Endodermal cell (in vitro differentiated cells): ENCODE results near the gene CENPF. TPM values are rescaled to one million over a fixed set of nuclear protein-coding genes. Genes with fewer than 3 reads are reported as not detected.
"Not testable (repeated sequence)": the region's sequence is repeated elsewhere in the genome, so short reads cannot be mapped to it uniquely, and the experiment has no call there.

Experiments
- DNase-seq: peaks from one replicate; pipeline ENCODE4 v3.0.0-alpha.2; 2017
- H3K27ac ChIP-seq: 2 replicates; pipeline ENCODE4 v1.5.1; 2013; ENCODE audit warnings: mild to moderate bottlenecking, low read depth, low read length, moderate library complexity
- H3K27me3 ChIP-seq: 2 replicates; pipeline ENCODE4 v1.6.1; 2013; ENCODE audit warnings: mild to moderate bottlenecking, low read length, moderate library complexity; ENCODE audit not compliant: insufficient read depth, control insufficient read depth, poor library complexity, severe bottlenecking
- H3K36me3 ChIP-seq: 2 replicates; pipeline ENCODE4 v1.7.0; 2013; ENCODE audit warnings: mild to moderate bottlenecking, low read length, moderate library complexity; ENCODE audit not compliant: control insufficient read depth, insufficient read depth
- H3K4me1 ChIP-seq: one replicate; pipeline ENCODE4 v1.7.0; 2013; ENCODE audit warnings: low read length; ENCODE audit not compliant: control insufficient read depth, insufficient read depth
- H3K4me3 ChIP-seq: 2 replicates; pipeline ENCODE4 v1.5.1; 2013; ENCODE audit warnings: mild to moderate bottlenecking, low read length, moderate library complexity
- H3K9ac ChIP-seq: 2 replicates; pipeline ENCODE4 v1.6.1; 2013; ENCODE audit warnings: mild to moderate bottlenecking, low read length, moderate library complexity; ENCODE audit not compliant: poor library complexity, severe bottlenecking; ENCODE audit errors: extremely low read depth
- H3K9me3 ChIP-seq: 2 replicates; pipeline ENCODE4 v1.6.1; 2013; ENCODE audit warnings: mild to moderate bottlenecking, low read length, moderate library complexity; ENCODE audit not compliant: control insufficient read depth
- H3K27ac Mint-ChIP-seq: 2 replicates; pipeline ENCODE4 v1.8.0; 2020; ENCODE audit warnings: mixed read lengths
- H3K27me3 Mint-ChIP-seq: 2 replicates; pipeline ENCODE4 v1.8.0; 2021; ENCODE audit warnings: mild to moderate bottlenecking, mixed read lengths; ENCODE audit not compliant: insufficient read depth
- H3K36me3 Mint-ChIP-seq: 2 replicates; pipeline ENCODE4 v1.8.0; 2020; ENCODE audit warnings: low read depth, mixed read lengths
- H3K4me1 Mint-ChIP-seq: 2 replicates; pipeline ENCODE4 v1.8.0; 2020; ENCODE audit warnings: mixed read lengths
- H3K4me3 Mint-ChIP-seq: 2 replicates; pipeline ENCODE4 v1.8.0; 2020; ENCODE audit warnings: mild to moderate bottlenecking, moderate library complexity, mixed read lengths
- H3K9me3 Mint-ChIP-seq: 2 replicates; pipeline ENCODE4 v1.8.0; 2020; ENCODE audit warnings: mild to moderate bottlenecking, mixed read lengths
- CTCF ChIP-seq: fragments of 200-600 bp; sonication (generic); conservative IDR thresholded peaks from 2 replicates; pipeline ENCODE4 v1.5.0; 2021; ENCODE audit warnings: antibody characterized with exemption, mild to moderate bottlenecking
- whole genome bisulfite sequencing, 2 experiments: methylation state at CpG; one replicate each; pipeline versions ENCODE4 v1.1.5 to v1.1.7; 2013; ENCODE audit warnings: missing lambda C conversion rate in 2 of 2, mixed read lengths in 1 of 2; ENCODE audit not compliant: insufficient coverage in 1 of 2, insufficient read length in 1 of 2; 5-methylcytosine and 5-hydroxymethylcytosine counted together
- total RNA-seq, 2 donors: library from RNA; stranded (reverse); fragmentation: NEBNext Ultra II Directional in 1 of 2; extraction: Animal tissue kit (Norgen Biotek cat#: 25700) in 1 of 2; gene quantifications; 2 replicates in 1 of 2; 3 replicates in 1 of 2; pipeline ENCODE4 v1.2.1, GENCODE V29; 2021

Gene CENPF
- total RNA-seq, 2 donors from 2014 or later: 77.2 to 87.2 TPM

DNA sequence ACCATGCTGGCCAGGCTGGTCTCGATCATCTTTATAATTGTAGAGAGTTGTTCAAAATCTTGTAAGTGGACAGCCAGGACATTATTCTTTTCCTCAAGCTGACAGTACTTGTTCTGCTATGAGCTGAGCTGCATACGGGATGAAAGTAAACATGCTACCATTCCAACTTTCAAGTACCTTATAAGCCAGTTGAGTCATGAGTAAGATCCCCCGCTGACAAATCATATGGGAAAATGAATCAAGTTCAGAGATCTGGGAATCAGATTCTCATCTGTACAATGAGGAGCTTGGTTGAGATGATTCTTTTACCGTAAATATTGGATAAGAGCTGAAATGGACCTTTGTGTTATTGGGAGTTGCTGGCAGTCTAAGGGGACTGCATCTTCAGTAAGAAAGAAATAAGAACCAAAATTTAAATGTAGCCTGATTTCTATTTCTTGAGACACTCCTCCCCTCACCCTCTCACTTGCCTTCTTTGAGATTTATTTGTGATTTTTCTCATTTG is 62.7 kb downstream of the CENPF start:
- Mint-ChIP-seq H3K9me3 (no peaks in the 10 kb centered on the region), H3K4me1 (peaks cover 18% of the 10 kb centered on the region), H3K36me3 (peaks cover 49% of the 10 kb centered on the region), H3K27ac (no peak overlapping the region), H3K4me3 (no peak overlapping the region), H3K27me3 (no peaks in the 10 kb centered on the region)
- Histone ChIP-seq H3K27me3 (no peaks in the 10 kb centered on the region), H3K27ac (no peak overlapping the region), H3K9me3 (no peaks in the 10 kb centered on the region), H3K4me3 (no peak overlapping the region), H3K36me3 (peaks cover 80% of the 10 kb centered on the region), H3K9ac (no peak overlapping the region), H3K4me1 (peaks cover 6% of the 10 kb centered on the region)
- TF ChIP-seq CTCF: no peak
- WGBS, 2 experiments: 94 to 100% methylated on average over 2 to 4 of the region's 4 CpGs
- no peak for DNase-seq

- no peak overlapping the region for H3K9ac ChIP-seq
- no peak overlapping the region for H3K27ac ChIP-seq
- H3K36me3 ChIP-seq: peaks cover 78% of the 10 kb centered on the region
- no peak overlapping the region for H3K4me3 Mint-ChIP-seq
- no peak overlapping the region for H3K4me3 ChIP-seq
- no peaks in the 10 kb centered on the region for H3K27me3 ChIP-seq
- TF ChIP-seq CTCF: no peak
- no peak overlapping the region for H3K27ac Mint-ChIP-seq
- H3K27me3 Mint-ChIP-seq: no peaks in the 10 kb centered on the region
- H3K36me3 Mint-ChIP-seq: peaks cover 50% of the 10 kb centered on the region
- H3K4me1 Mint-ChIP-seq: peaks cover 18% of the 10 kb centered on the region
- H3K9me3 ChIP-seq: peaks cover under 1% of the 10 kb centered on the region
- peaks cover 6% of the 10 kb centered on the region for H3K4me1 ChIP-seq
- WGBS, 2 experiments: 77 to 90% methylated on average over 2 of the region's 2 CpGs
- no peaks in the 10 kb centered on the region for H3K9me3 Mint-ChIP-seq
- no peak for DNase-seq
These were observed 63.7 kb downstream of the CENPF start for GRCh38 chr1:214666674-214667073.

GRCh38 chr1:214670098-214670497 is 67.1 kb downstream of the CENPF start:
- H3K27me3 ChIP-seq: no peaks in the 10 kb centered on the region
- H3K4me3 ChIP-seq: no peak overlapping the region
- Mint-ChIP-seq H3K27ac (no peak overlapping the region), H3K9me3 (peaks cover 13% of the 10 kb centered on the region), H3K4me1 (peaks cover 18% of the 10 kb centered on the region), H3K36me3 (peaks cover 38% of the 10 kb centered on the region), H3K4me3 (no peak overlapping the region), H3K27me3 (peaks cover 6% of the 10 kb centered on the region)
- peaks cover 8% of the 10 kb centered on the region for H3K9me3 ChIP-seq
- TF ChIP-seq CTCF: no peak
- WGBS, 2 experiments: 90 to 92% methylated on average over 1 to 2 of the region's 2 CpGs
- peaks cover 6% of the 10 kb centered on the region for H3K4me1 ChIP-seq
- peaks cover 45% of the 10 kb centered on the region for H3K36me3 ChIP-seq
- no peak overlapping the region for H3K27ac ChIP-seq
- no peak for DNase-seq
- H3K9ac ChIP-seq: no peak overlapping the region

DNA sequence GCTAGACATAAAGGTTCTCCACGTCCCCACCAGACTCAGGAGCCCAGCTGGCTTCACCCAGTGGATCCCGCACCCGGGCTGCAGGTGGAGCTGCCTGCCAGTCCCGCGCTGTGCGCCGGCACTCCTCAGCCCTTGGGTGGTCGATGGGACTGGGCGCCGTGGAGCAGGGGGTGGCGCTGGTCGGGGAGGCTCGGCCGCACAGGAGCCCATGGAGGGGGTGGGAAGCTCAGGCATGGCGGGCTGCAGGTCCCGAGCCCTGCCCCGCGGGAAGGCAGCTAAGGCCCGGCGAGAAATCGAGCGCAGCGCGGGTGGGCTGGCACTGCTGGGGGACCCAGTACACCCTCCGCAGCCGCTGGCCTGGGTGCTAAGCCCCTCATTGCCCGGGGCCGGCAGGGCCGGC is 70.0 kb downstream of the CENPF start:
- H3K4me1 ChIP-seq, DNase-seq, H3K9me3 ChIP-seq, H3K4me3 Mint-ChIP-seq, H3K27ac Mint-ChIP-seq, H3K9ac ChIP-seq, H3K4me1 Mint-ChIP-seq, H3K27ac ChIP-seq, H3K4me3 ChIP-seq: not testable (repeated sequence)
- H3K27me3 ChIP-seq: peaks cover 15% of the 10 kb centered on the region
- H3K9me3 Mint-ChIP-seq: peaks cover 13% of the 10 kb centered on the region
- peaks cover 17% of the 10 kb centered on the region for H3K36me3 ChIP-seq
- H3K36me3 Mint-ChIP-seq: peaks cover 12% of the 10 kb centered on the region
- H3K27me3 Mint-ChIP-seq: peaks cover 21% of the 10 kb centered on the region
- WGBS, 2 experiments: 92 to 95% methylated on average over 4 to 26 of the region's 29 CpGs
